Right atrium auricular region (tissue), 2 donors: ENCODE data around the gene C1orf52. TPM values are rescaled to one million over a fixed set of nuclear protein-coding genes. Genes with fewer than 3 reads are reported as not detected.

Experiments
- DNase-seq: peaks from one replicate; pipeline ENCODE4 v3.0.0-alpha.2; 2019; ENCODE audit warnings: low spot score
- H3K27ac ChIP-seq, 2 donors: fragments of 200-600 bp; sonication (generic); 1 replicate in 1 of 2; 2 replicates in 1 of 2; pipeline ENCODE4 v1.5.1; 2016 to 2019
- H3K27me3 ChIP-seq, 2 donors: fragments of 200-600 bp; sonication (generic); one replicate each; pipeline versions ENCODE4 v1.5.1 to v1.6.0; 2017 to 2019
- H3K36me3 ChIP-seq: fragments of 200-600 bp; sonication (generic); one replicate; pipeline ENCODE4 v1.5.1; 2016
- H3K4me1 ChIP-seq, 2 donors: fragments of 200-600 bp; sonication (generic); one replicate each; pipeline versions ENCODE4 v1.5.1 to v1.6.0; 2017 to 2019
- H3K4me3 ChIP-seq, 2 donors: fragments of 200-600 bp; sonication (generic); 1 replicate in 1 of 2; 2 replicates in 1 of 2; pipeline ENCODE4 v1.5.1; 2017 to 2019; ENCODE audit warnings: mild to moderate bottlenecking in 1 of 2, moderate library complexity in 1 of 2
- H3K9me3 ChIP-seq, 2 donors: fragments of 200-600 bp; sonication (generic); one replicate each; pipeline ENCODE4 v1.5.1; 2019
- total RNA-seq, 2 donors: library from RNA; depleted of rRNA; stranded (reverse); fragments of >200 nt; gene quantifications; one replicate each; pipeline ENCODE4 v1.1.0, GENCODE V29; 2016
- TF ChIP-seq, protein P1 (sequence below), 2 donors: fragments of 200-600 bp; sonication (generic); IDR thresholded peaks; one replicate each; pipeline ENCODE4 v1.5.1; 2019; ENCODE audit warnings: antibody characterized with exemption in 2 of 2

The C1orf52 gene
- total RNA-seq, 2 donors from 2014 or later = 7.5 to 8.6 TPM

DNA sequence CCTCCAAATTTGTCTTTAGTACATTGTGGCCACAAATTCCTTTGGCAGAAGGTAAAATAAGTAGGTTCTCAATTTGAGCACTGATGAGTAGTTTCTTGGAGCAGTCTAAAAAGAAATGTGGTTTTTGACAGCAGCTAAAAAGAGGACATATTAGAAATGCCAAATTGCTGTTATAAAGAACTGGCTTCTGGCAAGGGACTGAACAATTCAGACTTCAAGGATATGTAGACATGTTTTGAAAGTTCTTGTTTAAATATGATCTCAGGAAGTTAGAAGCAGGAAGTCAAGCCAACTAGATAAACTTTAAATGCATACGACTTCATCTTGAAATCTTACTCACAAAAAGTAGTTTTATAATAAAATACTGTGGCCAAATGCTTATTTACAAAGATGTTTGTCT is 18.8 kb downstream of the C1orf52 start:
- Histone ChIP-seq H3K27me3 (no peaks in the 10 kb centered on the region), H3K27ac (no peak overlapping the region), H3K4me3 (no peak overlapping the region), H3K9me3 (no peaks in the 10 kb centered on the region), H3K4me1 (no peaks in the 10 kb centered on the region), H3K36me3 (no peaks in the 10 kb centered on the region)
- DNase-seq = no peak
- TF ChIP-seq, protein P1, sequence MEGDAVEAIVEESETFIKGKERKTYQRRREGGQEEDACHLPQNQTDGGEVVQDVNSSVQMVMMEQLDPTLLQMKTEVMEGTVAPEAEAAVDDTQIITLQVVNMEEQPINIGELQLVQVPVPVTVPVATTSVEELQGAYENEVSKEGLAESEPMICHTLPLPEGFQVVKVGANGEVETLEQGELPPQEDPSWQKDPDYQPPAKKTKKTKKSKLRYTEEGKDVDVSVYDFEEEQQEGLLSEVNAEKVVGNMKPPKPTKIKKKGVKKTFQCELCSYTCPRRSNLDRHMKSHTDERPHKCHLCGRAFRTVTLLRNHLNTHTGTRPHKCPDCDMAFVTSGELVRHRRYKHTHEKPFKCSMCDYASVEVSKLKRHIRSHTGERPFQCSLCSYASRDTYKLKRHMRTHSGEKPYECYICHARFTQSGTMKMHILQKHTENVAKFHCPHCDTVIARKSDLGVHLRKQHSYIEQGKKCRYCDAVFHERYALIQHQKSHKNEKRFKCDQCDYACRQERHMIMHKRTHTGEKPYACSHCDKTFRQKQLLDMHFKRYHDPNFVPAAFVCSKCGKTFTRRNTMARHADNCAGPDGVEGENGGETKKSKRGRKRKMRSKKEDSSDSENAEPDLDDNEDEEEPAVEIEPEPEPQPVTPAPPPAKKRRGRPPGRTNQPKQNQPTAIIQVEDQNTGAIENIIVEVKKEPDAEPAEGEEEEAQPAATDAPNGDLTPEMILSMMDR (IDR thresholded peaks at IDR 0.05) = no peak

DNA sequence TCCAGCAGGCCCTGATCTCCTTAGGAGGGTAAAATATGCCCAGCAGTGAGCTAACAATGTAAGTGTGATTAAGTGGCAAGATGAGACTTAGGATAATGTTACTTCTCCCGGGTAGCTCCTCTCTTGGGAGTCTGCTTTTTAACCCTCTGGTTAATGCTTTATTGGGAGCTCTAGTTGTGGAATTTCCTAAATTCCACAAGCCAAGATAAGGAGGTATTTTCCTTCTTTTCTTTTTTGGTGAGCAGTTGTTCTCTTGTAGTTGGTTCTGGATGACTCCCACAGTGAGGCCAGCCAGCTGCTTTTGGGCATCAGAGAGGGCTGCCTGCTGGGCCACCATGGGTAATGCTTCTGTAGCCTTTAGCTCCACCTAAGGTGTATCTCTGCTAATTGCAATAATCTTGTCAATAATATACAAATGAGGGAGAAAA is 19.3 kb downstream of the C1orf52 start:
- TF ChIP-seq, protein P1 (IDR thresholded peaks at IDR 0.05) = peak in 1 of 2 donors; percentile 42
- H3K27ac ChIP-seq = no peak overlapping the region
- H3K27me3 ChIP-seq = no peaks in the 10 kb centered on the region
- no peak for DNase-seq
- H3K4me3 ChIP-seq = no peak overlapping the region
- no peaks in the 10 kb centered on the region for H3K4me1 ChIP-seq
- H3K9me3 ChIP-seq = no peaks in the 10 kb centered on the region
- no peaks in the 10 kb centered on the region for H3K36me3 ChIP-seq

DNA sequence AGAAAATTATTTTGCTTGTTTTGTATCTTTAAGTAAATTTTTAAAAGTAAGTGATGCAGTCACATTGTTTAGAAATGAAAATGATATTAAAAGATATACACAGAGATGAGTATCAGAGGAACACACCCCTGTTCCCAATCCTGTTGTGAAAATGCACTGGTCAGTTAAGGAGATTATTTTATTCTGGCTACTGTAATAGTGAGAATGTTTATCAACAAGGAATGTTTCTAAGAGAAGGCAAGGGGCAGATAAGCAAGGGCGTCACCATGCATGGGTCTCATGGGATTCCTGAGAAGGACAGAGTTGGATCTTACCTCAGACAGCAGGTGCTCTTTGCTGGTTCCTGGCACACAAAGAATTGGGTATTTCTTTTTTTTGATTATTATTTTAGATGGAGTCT is 21.8 kb downstream of the C1orf52 start:
- H3K9me3 ChIP-seq = no peaks in the 10 kb centered on the region
- H3K4me1 ChIP-seq = no peaks in the 10 kb centered on the region
- H3K4me3 ChIP-seq = no peak overlapping the region
- H3K27ac ChIP-seq = no peak overlapping the region
- no peaks in the 10 kb centered on the region for H3K27me3 ChIP-seq
- no peak for DNase-seq
- TF ChIP-seq, protein P1 (IDR thresholded peaks at IDR 0.05) = no peak
- H3K36me3 ChIP-seq = no peaks in the 10 kb centered on the region

DNA sequence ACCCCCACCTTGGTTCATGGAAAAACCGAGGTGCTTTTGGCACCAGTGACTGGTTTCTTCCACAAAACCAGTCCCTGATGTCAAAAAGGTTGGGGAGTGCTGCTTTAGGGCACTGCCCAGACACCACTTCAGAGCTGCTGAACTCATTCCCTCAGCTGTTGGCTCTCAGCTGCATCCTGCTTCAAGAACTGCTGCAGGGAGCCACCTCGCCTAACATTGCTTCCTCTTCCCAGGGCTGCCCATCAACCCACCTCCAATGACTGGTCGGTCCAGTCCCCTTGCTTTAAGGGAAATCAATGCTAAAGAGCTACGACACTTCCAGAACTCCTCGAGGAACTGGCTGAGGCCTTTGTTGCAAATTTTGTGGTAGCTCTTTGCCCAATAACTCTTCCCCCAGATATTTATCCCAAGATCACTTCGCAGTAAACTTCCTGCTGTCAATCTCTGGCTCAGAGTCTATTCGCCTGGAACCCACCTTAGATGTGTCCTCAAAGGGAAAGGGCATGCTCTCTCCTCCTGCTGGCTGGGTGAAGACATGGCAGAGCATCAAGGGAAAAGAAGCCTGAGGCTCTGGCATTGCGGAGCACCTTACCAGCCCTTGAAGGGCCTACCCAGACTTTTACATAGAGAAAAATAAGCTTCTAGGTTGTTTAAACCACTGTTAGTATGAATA is 29.0 kb downstream of the C1orf52 start:
- H3K27ac ChIP-seq = no peak overlapping the region
- TF ChIP-seq, protein P1 (IDR thresholded peaks at IDR 0.05) = peak in 1 of 2 donors; percentile 21
- no peaks in the 10 kb centered on the region for H3K27me3 ChIP-seq
- no peaks in the 10 kb centered on the region for H3K36me3 ChIP-seq
- DNase-seq = no peak
- no peaks in the 10 kb centered on the region for H3K9me3 ChIP-seq
- peaks cover 0 to 4% of the 10 kb centered on the region in 2 donors for H3K4me1 ChIP-seq
- no peak overlapping the region for H3K4me3 ChIP-seq

DNA sequence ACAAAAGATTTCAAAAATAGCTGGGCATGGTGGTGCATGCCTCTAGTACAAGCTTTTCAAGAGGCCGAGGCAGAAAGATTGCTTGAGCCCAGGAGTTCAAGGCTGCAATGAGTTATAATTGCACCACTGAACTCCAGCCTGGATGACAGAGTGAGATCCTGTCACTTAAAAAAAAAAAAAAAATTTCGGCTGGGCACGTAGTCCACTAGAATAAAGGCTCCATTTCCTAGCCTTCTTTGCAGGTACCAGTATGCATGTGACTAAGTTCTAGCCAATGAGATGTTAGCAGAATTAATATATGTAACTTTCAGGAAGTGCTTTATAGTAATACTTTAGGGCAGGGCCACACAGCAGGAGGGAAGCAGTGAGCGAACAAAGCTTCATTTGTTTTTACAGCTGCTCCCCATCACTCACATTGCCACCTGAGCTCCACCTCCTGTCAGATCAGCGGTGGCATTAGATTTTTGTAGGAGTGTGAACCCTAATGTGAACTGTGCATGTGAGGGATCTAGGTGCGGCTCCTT is 29.8 kb downstream of the C1orf52 start:
- TF ChIP-seq, protein P1 (IDR thresholded peaks at IDR 0.05) = no peak
- Histone ChIP-seq H3K4me3 (no peak overlapping the region), H3K27ac (peak overlapping the region; percentile 24 to 56), H3K4me1 (peaks cover 0 to 10% of the 10 kb centered on the region in 2 donors), H3K36me3 (no peaks in the 10 kb centered on the region), H3K9me3 (no peaks in the 10 kb centered on the region), H3K27me3 (no peaks in the 10 kb centered on the region)
- no peak for DNase-seq
